Osteoblast (primary cell): ENCODE data around the gene MYO5C. TPM values are rescaled to one million over a fixed set of nuclear protein-coding genes. Genes with fewer than 3 reads are reported as not detected.

ENCODE experiments used
- DNase-seq: peaks from one replicate; pipeline ENCODE4 v3.0.0; 2011; ENCODE audit warnings: low spot score, mixed read lengths; ENCODE audit not compliant: insufficient read length; ENCODE audit errors: missing footprints
- H2AFZ ChIP-seq: 2 replicates; pipeline ENCODE4 v1.6.0; 2011; ENCODE audit warnings: mild to moderate bottlenecking, low read length
- H3K27ac ChIP-seq: 2 replicates; pipeline ENCODE4 v1.5.1; 2011; ENCODE audit warnings: mild to moderate bottlenecking, low read depth, low read length, moderate library complexity
- H3K27me3 ChIP-seq: 2 replicates; pipeline ENCODE4 v1.6.0; 2012; ENCODE audit warnings: mild to moderate bottlenecking, control low read depth, inconsistent platforms, low read length, moderate library complexity; ENCODE audit not compliant: insufficient read depth
- H3K36me3 ChIP-seq: 2 replicates; pipeline ENCODE4 v1.5.1; 2011; ENCODE audit warnings: mild to moderate bottlenecking, low read length, control low read depth, moderate library complexity; ENCODE audit not compliant: insufficient read depth
- H3K4me1 ChIP-seq: 2 replicates; pipeline ENCODE4 v1.5.1; 2011; ENCODE audit warnings: mild to moderate bottlenecking, low read length, control low read depth, moderate library complexity; ENCODE audit not compliant: insufficient read depth
- H3K4me2 ChIP-seq: 2 replicates; pipeline ENCODE4 v1.6.0; 2011; ENCODE audit warnings: mild to moderate bottlenecking, low read length; ENCODE audit not compliant: insufficient read depth
- H3K4me3 ChIP-seq: fragments of 200-600 bp; sonication (generic); 3 replicates; pipeline ENCODE4 v1.5.1; 2012; ENCODE audit warnings: mild to moderate bottlenecking, low read length, inconsistent platforms; ENCODE audit not compliant: insufficient read depth
- H3K79me2 ChIP-seq: 2 replicates; pipeline ENCODE4 v1.6.0; 2012; ENCODE audit warnings: mild to moderate bottlenecking, low read length, control low read depth, inconsistent platforms; ENCODE audit not compliant: insufficient read depth
- H3K9me3 ChIP-seq: 2 replicates; pipeline ENCODE4 v1.5.1; 2011; ENCODE audit warnings: low read depth, low read length, control low read depth
- H4K20me1 ChIP-seq: 2 replicates; pipeline ENCODE4 v1.6.0; 2012; ENCODE audit warnings: mild to moderate bottlenecking, low read length, control low read depth; ENCODE audit not compliant: insufficient read depth
- total RNA-seq: library from RNA; depleted of rRNA; stranded (reverse); fragments of >200 nt; gene quantifications from 2 replicates; pipeline ENCODE4 v1.2.3, GENCODE V29; 2012
- TF ChIP-seq, protein P1 (sequence below): IDR thresholded peaks from 2 replicates; pipeline ENCODE4 v1.5.1; 2011; ENCODE audit warnings: mild to moderate bottlenecking, low read depth, low read length, moderate library complexity; ENCODE audit errors: extremely low read depth

Gene MYO5C
- total RNA-seq, 1 donor: under 0.01 TPM

DNA sequence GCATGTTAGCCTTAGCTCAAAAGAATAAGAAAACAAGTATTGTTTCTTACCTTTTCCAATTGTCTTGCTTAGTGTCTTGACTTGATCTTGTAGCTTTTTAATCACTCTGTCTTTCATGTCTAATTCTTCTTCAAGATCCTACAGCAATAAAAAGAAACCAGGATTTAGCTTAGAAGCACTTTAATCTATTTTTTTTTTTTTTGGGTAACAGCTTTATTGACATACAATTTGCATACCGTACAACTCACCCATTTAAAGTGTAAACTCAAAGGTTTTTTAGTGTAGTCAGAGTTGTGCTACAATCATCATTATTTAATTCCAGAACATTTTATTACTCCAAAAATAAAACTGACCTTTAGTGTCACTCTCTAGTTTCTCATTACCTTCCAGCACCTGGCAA, 81.1 kb downstream of the MYO5C start:
- DNase-seq: no peak

DNA sequence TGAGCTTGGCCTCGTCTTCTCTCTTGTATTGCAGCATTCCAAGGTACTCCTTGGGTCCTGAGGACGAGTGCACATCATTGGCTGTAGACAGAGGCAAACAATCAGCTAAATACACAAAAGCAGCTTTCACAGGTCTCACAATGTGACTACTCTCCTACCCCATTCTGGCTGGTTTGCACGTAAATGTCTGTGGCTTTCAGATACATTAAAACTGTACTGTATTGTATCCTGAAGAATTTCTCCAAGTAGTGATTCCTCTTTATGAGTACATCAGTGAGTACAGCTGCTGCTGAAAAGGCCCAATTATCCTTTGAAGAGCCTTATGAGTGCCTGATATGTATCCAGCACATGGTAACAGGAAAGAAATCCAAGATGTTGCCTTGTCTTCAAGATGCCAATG, 82.4 kb downstream of the MYO5C start:
- Histone ChIP-seq H3K4me1 (no peaks in the 10 kb centered on the region), H3K4me3 (no peak overlapping the region), H2AFZ (no peak overlapping the region), H4K20me1 (no peaks in the 10 kb centered on the region), H3K36me3 (no peaks in the 10 kb centered on the region), H3K4me2 (no peak overlapping the region), H3K27ac (no peak overlapping the region), H3K9me3 (no peaks in the 10 kb centered on the region), H3K27me3 (peaks cover 3% of the 10 kb centered on the region), H3K79me2 (no peaks in the 10 kb centered on the region)
- TF ChIP-seq, protein P1, sequence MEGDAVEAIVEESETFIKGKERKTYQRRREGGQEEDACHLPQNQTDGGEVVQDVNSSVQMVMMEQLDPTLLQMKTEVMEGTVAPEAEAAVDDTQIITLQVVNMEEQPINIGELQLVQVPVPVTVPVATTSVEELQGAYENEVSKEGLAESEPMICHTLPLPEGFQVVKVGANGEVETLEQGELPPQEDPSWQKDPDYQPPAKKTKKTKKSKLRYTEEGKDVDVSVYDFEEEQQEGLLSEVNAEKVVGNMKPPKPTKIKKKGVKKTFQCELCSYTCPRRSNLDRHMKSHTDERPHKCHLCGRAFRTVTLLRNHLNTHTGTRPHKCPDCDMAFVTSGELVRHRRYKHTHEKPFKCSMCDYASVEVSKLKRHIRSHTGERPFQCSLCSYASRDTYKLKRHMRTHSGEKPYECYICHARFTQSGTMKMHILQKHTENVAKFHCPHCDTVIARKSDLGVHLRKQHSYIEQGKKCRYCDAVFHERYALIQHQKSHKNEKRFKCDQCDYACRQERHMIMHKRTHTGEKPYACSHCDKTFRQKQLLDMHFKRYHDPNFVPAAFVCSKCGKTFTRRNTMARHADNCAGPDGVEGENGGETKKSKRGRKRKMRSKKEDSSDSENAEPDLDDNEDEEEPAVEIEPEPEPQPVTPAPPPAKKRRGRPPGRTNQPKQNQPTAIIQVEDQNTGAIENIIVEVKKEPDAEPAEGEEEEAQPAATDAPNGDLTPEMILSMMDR: no peak
- no peak for DNase-seq

More for the DNA sequence above, 81.1 kb downstream of the MYO5C start:
- Histone ChIP-seq H2AFZ (no peak overlapping the region), H4K20me1 (no peaks in the 10 kb centered on the region), H3K27ac (no peak overlapping the region), H3K27me3 (peaks cover 3% of the 10 kb centered on the region), H3K4me3 (no peak overlapping the region), H3K9me3 (no peaks in the 10 kb centered on the region), H3K4me1 (no peaks in the 10 kb centered on the region), H3K4me2 (no peak overlapping the region), H3K79me2 (no peaks in the 10 kb centered on the region), H3K36me3 (no peaks in the 10 kb centered on the region)
- TF ChIP-seq, protein P1: no peak

DNA sequence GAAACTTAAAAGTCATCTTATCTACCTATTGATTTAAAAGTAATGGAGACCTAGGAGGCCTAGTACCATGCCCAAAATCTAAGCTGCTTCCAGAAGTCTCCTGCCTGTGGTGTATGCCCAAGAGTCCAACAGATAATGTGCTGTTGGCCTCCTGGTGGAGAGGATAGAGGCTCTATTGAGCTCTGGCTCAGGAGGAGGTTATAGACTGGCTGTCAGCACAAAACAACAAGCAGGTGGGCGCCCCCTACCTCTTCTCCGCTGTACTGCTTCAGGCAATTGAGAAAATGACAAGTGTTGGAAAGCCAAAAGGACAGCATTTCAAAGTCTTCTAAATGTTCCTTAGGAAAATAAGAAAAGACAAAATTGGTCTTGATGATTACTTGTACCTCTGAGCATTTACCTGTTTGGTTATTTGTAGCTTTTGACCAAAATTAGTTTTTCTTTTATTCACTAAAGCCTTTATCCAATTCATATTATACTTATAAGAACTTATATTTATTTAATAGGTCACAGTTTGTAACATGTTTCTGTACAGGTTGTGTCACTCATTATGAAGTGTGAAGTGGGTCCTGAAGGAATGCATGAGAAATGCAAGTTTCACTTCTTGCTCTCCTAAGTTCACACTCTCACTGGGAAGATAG, 87.2 kb downstream of the MYO5C start:
- Histone ChIP-seq H3K27ac (no peak overlapping the region), H3K4me1 (no peaks in the 10 kb centered on the region), H3K27me3 (peaks cover 3% of the 10 kb centered on the region), H3K4me3 (no peak overlapping the region), H3K79me2 (no peaks in the 10 kb centered on the region), H4K20me1 (no peaks in the 10 kb centered on the region), H3K9me3 (no peaks in the 10 kb centered on the region), H3K36me3 (no peaks in the 10 kb centered on the region), H3K4me2 (no peak overlapping the region), H2AFZ (no peak overlapping the region)
- TF ChIP-seq, protein P1: peak; percentile 96
- peak; percentile 91 for DNase-seq

DNA sequence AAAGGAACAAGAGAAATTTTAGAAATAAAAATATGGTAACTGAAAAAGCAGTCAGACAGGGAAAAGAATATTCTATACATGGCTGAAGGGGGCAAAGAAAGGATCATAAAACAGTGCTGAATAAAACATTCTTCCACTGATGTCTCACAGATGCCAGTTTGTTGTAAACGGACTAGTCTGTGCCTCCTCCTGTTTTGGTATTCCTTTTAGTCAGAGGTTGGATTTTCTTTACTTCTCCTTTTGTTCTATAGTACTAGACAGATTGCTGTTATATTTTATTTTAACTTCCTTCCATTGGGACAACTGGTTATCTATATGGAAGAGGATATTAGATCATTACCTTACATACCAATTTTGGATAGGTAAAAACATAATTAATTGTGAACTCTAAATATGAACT, 88.4 kb downstream of the MYO5C start:
- H3K4me2 ChIP-seq: no peak overlapping the region
- no peak overlapping the region for H3K4me3 ChIP-seq
- TF ChIP-seq, protein P1: no peak
- H3K27me3 ChIP-seq: no peaks in the 10 kb centered on the region
- no peaks in the 10 kb centered on the region for H3K79me2 ChIP-seq
- no peaks in the 10 kb centered on the region for H4K20me1 ChIP-seq
- no peak overlapping the region for H3K27ac ChIP-seq
- H3K9me3 ChIP-seq: no peaks in the 10 kb centered on the region
- H3K36me3 ChIP-seq: no peaks in the 10 kb centered on the region
- H3K4me1 ChIP-seq: no peaks in the 10 kb centered on the region
- H2AFZ ChIP-seq: no peak overlapping the region
- no peak for DNase-seq
